H9 (cell line): Measurements from ENCODE around the gene PALM2AKAP2. TPM values are rescaled to one million over a fixed set of nuclear protein-coding genes. Genes with fewer than 3 reads are reported as not detected.

Experiments used
- DNase-seq: peaks from one replicate; pipeline ENCODE4 v3.0.0-alpha.2; 2017
- H2AFZ ChIP-seq: one replicate; pipeline ENCODE4 v1.6.1; 2013; ENCODE audit warnings: mild to moderate bottlenecking, low read length, control low read depth, moderate library complexity
- H2AK5ac ChIP-seq: 2 replicates; pipeline ENCODE4 v1.6.1; 2013; ENCODE audit warnings: low read length, control low read depth, mixed read lengths; ENCODE audit not compliant: insufficient read length
- H2BK120ac ChIP-seq: one replicate; pipeline ENCODE4 v1.6.1; 2013; ENCODE audit warnings: low read depth, mild to moderate bottlenecking, low read length, control low read depth, inconsistent platforms; ENCODE audit not compliant: poor library complexity, severe bottlenecking
- H2BK12ac ChIP-seq: 2 replicates; pipeline ENCODE4 v1.6.1; 2013; ENCODE audit warnings: low read length, control low read depth, mixed read lengths, low read depth; ENCODE audit not compliant: insufficient read length
- H2BK15ac ChIP-seq: 2 replicates; pipeline ENCODE4 v1.6.1; 2013; ENCODE audit warnings: low read depth, low read length, control low read depth
- H2BK20ac ChIP-seq: one replicate; pipeline ENCODE4 v1.6.1; 2013; ENCODE audit warnings: low read depth, mild to moderate bottlenecking, low read length, control low read depth, inconsistent platforms; ENCODE audit not compliant: poor library complexity, severe bottlenecking
- H2BK5ac ChIP-seq: 2 replicates; pipeline ENCODE4 v1.6.1; 2013; ENCODE audit warnings: low read length, control low read depth, mixed read lengths; ENCODE audit not compliant: insufficient read length
- H3K14ac ChIP-seq: 2 replicates; pipeline ENCODE4 v1.6.1; 2013; ENCODE audit warnings: low read length, control low read depth; ENCODE audit not compliant: insufficient read depth
- H3K18ac ChIP-seq: 2 replicates; pipeline ENCODE4 v1.6.1; 2013; ENCODE audit warnings: low read depth, mild to moderate bottlenecking, mixed read lengths, low read length, control low read depth; ENCODE audit not compliant: insufficient read length
- H3K23ac ChIP-seq: 2 replicates; pipeline ENCODE4 v1.6.1; 2013; ENCODE audit warnings: low read length, control low read depth, mixed read lengths, low read depth; ENCODE audit not compliant: insufficient read length
- H3K23me2 ChIP-seq: 2 replicates; pipeline ENCODE4 v1.6.1; 2013; ENCODE audit warnings: low read depth, mild to moderate bottlenecking, mixed read lengths, low read length, control low read depth; ENCODE audit not compliant: insufficient read length, poor library complexity, severe bottlenecking
- H3K27ac ChIP-seq: 2 replicates; pipeline ENCODE4 v1.5.1; 2013; ENCODE audit warnings: low read length, control low read depth, mixed read lengths, low read depth; ENCODE audit not compliant: insufficient read length
- H3K27me3 ChIP-seq: 2 replicates; pipeline ENCODE4 v1.6.1; 2013; ENCODE audit warnings: low read length, control low read depth, inconsistent platforms; ENCODE audit not compliant: insufficient read depth
- H3K4ac ChIP-seq: 2 replicates; pipeline ENCODE4 v1.6.1; 2013; ENCODE audit warnings: low read depth, mild to moderate bottlenecking, control low read depth, inconsistent platforms, low read length, moderate library complexity
- H3K4me1 ChIP-seq: 2 replicates; pipeline ENCODE4 v1.6.1; 2013; ENCODE audit warnings: low read length, control low read depth, inconsistent platforms; ENCODE audit not compliant: insufficient read depth
- H3K4me2 ChIP-seq: 2 replicates; pipeline ENCODE4 v1.6.1; 2013; ENCODE audit warnings: low read length, control low read depth, mixed read lengths; ENCODE audit not compliant: insufficient read length, insufficient read depth
- H3K56ac ChIP-seq: 2 replicates; pipeline ENCODE4 v1.6.1; 2013; ENCODE audit warnings: low read depth, mild to moderate bottlenecking, mixed read lengths, low read length, control low read depth; ENCODE audit not compliant: insufficient read length
- H3K79me1 ChIP-seq: 2 replicates; pipeline ENCODE4 v1.6.1; 2013; ENCODE audit warnings: low read depth, mild to moderate bottlenecking, moderate library complexity, low read length, control low read depth, inconsistent platforms; ENCODE audit not compliant: insufficient read depth, poor library complexity, severe bottlenecking
- H3K79me2 ChIP-seq: 2 replicates; pipeline ENCODE4 v1.6.1; 2013; ENCODE audit warnings: low read length, control low read depth, inconsistent platforms; ENCODE audit not compliant: insufficient read depth
- H3K9ac ChIP-seq: 2 replicates; pipeline ENCODE4 v1.6.1; 2013; ENCODE audit warnings: low read length, control low read depth, mixed read lengths; ENCODE audit not compliant: insufficient read length; ENCODE audit errors: extremely low read depth
- H3K9me3 ChIP-seq: one replicate; pipeline ENCODE4 v1.6.1; 2013; ENCODE audit warnings: low read depth, low read length, inconsistent platforms; ENCODE audit not compliant: control insufficient read depth
- H3T11ph ChIP-seq: one replicate; pipeline ENCODE4 v1.6.1; 2013; ENCODE audit warnings: mild to moderate bottlenecking, low read length, control low read depth, inconsistent platforms
- H4K20me1 ChIP-seq: one replicate; pipeline ENCODE4 v1.6.1; 2013; ENCODE audit not compliant: control insufficient read depth, insufficient read length, insufficient read depth
- H4K5ac ChIP-seq: 2 replicates; pipeline ENCODE4 v1.6.1; 2013; ENCODE audit warnings: low read depth, mild to moderate bottlenecking, mixed read lengths, low read length, control low read depth; ENCODE audit not compliant: insufficient read length
- H4K8ac ChIP-seq: replicated peaks from 2 replicates; pipeline ENCODE4 v1.6.1; 2013; ENCODE audit warnings: low read length, control low read depth, mixed read lengths, low read depth; ENCODE audit not compliant: insufficient read length
- H4K91ac ChIP-seq: 2 replicates; pipeline ENCODE4 v1.6.1; 2013; ENCODE audit warnings: low read depth, mild to moderate bottlenecking, moderate library complexity, mixed read lengths, low read length, control low read depth; ENCODE audit not compliant: insufficient read length
- H3K27ac Mint-ChIP-seq, 3 experiments: 2 replicates in 2 of 3; 3 replicates in 1 of 3; pipeline ENCODE4 v1.8.0; 2020 to 2021; ENCODE audit warnings: mixed read lengths in 3 of 3, mild to moderate bottlenecking in 1 of 3, moderate library complexity in 1 of 3
- H3K27me3 Mint-ChIP-seq: 2 replicates; pipeline ENCODE4 v1.8.0; 2021; ENCODE audit warnings: low read depth, mild to moderate bottlenecking, moderate library complexity, mixed read lengths
- H3K36me3 Mint-ChIP-seq, 3 experiments: 2 replicates in 2 of 3; 3 replicates in 1 of 3; pipeline ENCODE4 v1.8.0; 2020 to 2021; ENCODE audit warnings: low read depth in 3 of 3, mixed read lengths in 3 of 3; ENCODE audit not compliant: insufficient read depth in 1 of 3
- H3K4me1 Mint-ChIP-seq, 2 experiments: 2 replicates each; pipeline ENCODE4 v1.8.0; 2020; ENCODE audit warnings: mixed read lengths in 2 of 2
- H3K4me3 Mint-ChIP-seq, 2 experiments: 2 replicates in 1 of 2; 3 replicates in 1 of 2; pipeline ENCODE4 v1.8.0; 2020 to 2021; ENCODE audit warnings: mild to moderate bottlenecking in 2 of 2, mixed read lengths in 2 of 2, moderate library complexity in 1 of 2
- H3K9me3 Mint-ChIP-seq, 2 experiments: 2 replicates in 1 of 2; 3 replicates in 1 of 2; pipeline ENCODE4 v1.8.0; 2020; ENCODE audit warnings: mild to moderate bottlenecking in 2 of 2, mixed read lengths in 2 of 2, moderate library complexity in 1 of 2
- CTCF ChIP-seq: fragments of 200-600 bp; sonication (generic); conservative IDR thresholded peaks from 3 replicates; pipeline ENCODE4 v1.8.0; 2021; ENCODE audit warnings: antibody characterized with exemption, mild to moderate bottlenecking
- WGBS: extraction: QIAGEN DNeasy Blood & Tissue Kit; methylation state at CpG from one replicate; pipeline ENCODE4 v1.1.7; 2013; ENCODE audit warnings: missing lambda C conversion rate, low lambda C conversion rate, mixed read lengths; ENCODE audit not compliant: insufficient read length; ENCODE audit errors: extremely low coverage; 5-methylcytosine and 5-hydroxymethylcytosine counted together
- total RNA-seq: library from RNA; stranded (reverse); gene quantifications from 2 replicates; pipeline ENCODE4 v1.2.1, GENCODE V29; 2021

The PALM2AKAP2 gene
- total RNA-seq, 1 experiment from 2014 or later = 3.6 TPM

GRCh38 chr9:109806506-109807115, 26.6 kb downstream of the PALM2AKAP2 start:
- no peak overlapping the region for H4K91ac ChIP-seq
- H2BK20ac ChIP-seq = no peak overlapping the region
- H4K8ac ChIP-seq = no peak overlapping the region
- H3K79me1 ChIP-seq = no peaks in the 10 kb centered on the region
- no peak overlapping the region for H4K5ac ChIP-seq
- no peak overlapping the region for H3K18ac ChIP-seq
- H2BK15ac ChIP-seq = no peak overlapping the region
- no peak overlapping the region for H3T11ph ChIP-seq
- TF ChIP-seq CTCF = no peak
- H3K56ac ChIP-seq = no peak overlapping the region
- no peak overlapping the region for H2AFZ ChIP-seq
- H2BK12ac ChIP-seq = no peak overlapping the region
- no peaks in the 10 kb centered on the region for H3K27me3 ChIP-seq
- Mint-ChIP-seq H3K4me3 (no peak overlapping the region), H3K4me1 (no peaks in the 10 kb centered on the region), H3K9me3 (peaks cover 6% of the 10 kb centered on the region in 2 experiments; a peak in 4 of 5 replicates), H3K27me3 (no peaks in the 10 kb centered on the region), H3K27ac (no peak overlapping the region; a peak in 1 of 7 replicates), H3K36me3 (peaks cover 0 to 10% (median 0%) of the 10 kb centered on the region in 3 experiments; a peak in 1 of 7 replicates)
- H3K9me3 ChIP-seq = no peaks in the 10 kb centered on the region
- H3K27ac ChIP-seq = no peak overlapping the region
- no peaks in the 10 kb centered on the region for H3K79me2 ChIP-seq
- no peaks in the 10 kb centered on the region for H3K23me2 ChIP-seq
- H3K4ac ChIP-seq = no peak overlapping the region
- no peaks in the 10 kb centered on the region for H3K4me1 ChIP-seq
- H3K9ac ChIP-seq = no peak overlapping the region
- H3K14ac ChIP-seq = no peak overlapping the region
- no CpG with 5 or more reads among the region's 2 CpGs for WGBS
- H3K23ac ChIP-seq = no peak overlapping the region
- H4K20me1 ChIP-seq = no peaks in the 10 kb centered on the region
- no peak for DNase-seq
- no peak overlapping the region for H2BK120ac ChIP-seq
- no peak overlapping the region for H2AK5ac ChIP-seq
- no peak overlapping the region for H2BK5ac ChIP-seq
- no peak overlapping the region for H3K4me2 ChIP-seq
